A549 (cell line): Measurements from ENCODE around the gene IPPK. TPM values are rescaled to one million over a fixed set of nuclear protein-coding genes. Genes with fewer than 3 reads are reported as not detected.
A peak's percentile ranks its signal among the peaks of the same experiment; 100 is the strongest.

ENCODE experiments used
- ATAC-seq, 2 experiments: fragments of 200-7000 bp in 1 of 2; fragments of >200 bp in 1 of 2; cut with Nextera tagmentation in 1 of 2; cut with Tn5 transposase in 1 of 2; 3 replicates each; pipeline versions ENCODE4 v1.8.0 to v1.9.1; 2018 to 2020; ENCODE audit warnings: mild to moderate bottlenecking in 1 of 2, moderate library complexity in 1 of 2
- CTCF ChIA-PET: fragments of 300-600 bp; sonication (Branson Sonifier 250); formaldehyde crosslinking; extraction: SDS; loops from one replicate; lab custom pipeline; 2021; ENCODE audit warnings: antibody characterized with exemption, inconsistent platforms; lab: Yijun Ruan, JAX
- POLR2A ChIA-PET: fragments of 350-600 bp; formaldehyde crosslinking; extraction: SDS; loops from one replicate; lab custom pipeline; 2021; ENCODE audit warnings: antibody characterized with exemption, inconsistent platforms; lab: Yijun Ruan, JAX
- DNase-seq, 2 experiments: peaks; one replicate each; pipeline versions ENCODE4 v3.0.0 to v3.0.0-alpha.2; 2011 to 2016; ENCODE audit warnings: low read depth in 1 of 2, low spot score in 1 of 2
- FAIRE-seq: peaks from 2 replicates; lab custom pipeline; 2011; peaks lifted over from hg19 to GRCh38; lab: Jason Lieb, UNC
- H3K27ac ChIP-seq, 2 experiments: fragments of >200 bp; sonication (Bioruptor Twin); formaldehyde crosslinking; 3 replicates each; pipeline ENCODE4 v1.5.1; 2016 to 2017
- H3K4me1 ChIP-seq: fragments of >200 bp; sonication (Bioruptor Twin); formaldehyde crosslinking; 3 replicates; pipeline ENCODE4 v1.6.1; 2016
- H3K4me2 ChIP-seq: fragments of >200 bp; sonication (Bioruptor Twin); formaldehyde crosslinking; 3 replicates; pipeline ENCODE4 v1.6.1; 2016
- H3K4me3 ChIP-seq: fragments of >200 bp; sonication (Bioruptor Twin); formaldehyde crosslinking; 3 replicates; pipeline ENCODE4 v1.5.1; 2016
- H3K9me3 ChIP-seq: fragments of >200 bp; sonication (Bioruptor Twin); formaldehyde crosslinking; 3 replicates; pipeline ENCODE4 v1.6.1; 2016
- CBX8 ChIP-seq: fragments of 200-600 bp; sonication (generic); IDR thresholded peaks from 2 replicates; pipeline ENCODE4 v1.6.1; 2016
- CHD2 ChIP-seq: fragments of 150-350 bp; IDR thresholded peaks from 2 replicates; pipeline ENCODE4 v1.6.1; 2014; ENCODE audit warnings: low read length; ENCODE audit not compliant: partially characterized antibody
- EHMT2 ChIP-seq: fragments of 200-600 bp; sonication (generic); IDR thresholded peaks from 2 replicates; pipeline ENCODE4 v1.6.1; 2016; ENCODE audit warnings: antibody characterized with exemption, low read depth, mild to moderate bottlenecking, moderate library complexity
- ESRRA ChIP-seq: fragments of 150-350 bp; IDR thresholded peaks from 2 replicates; pipeline ENCODE4 v1.6.1; 2014; ENCODE audit warnings: mild to moderate bottlenecking, low read length, borderline replicate concordance
- FOSL2 ChIP-seq, 2 experiments: fragments of 450-650 bp in 1 of 2; fragments of >200 bp in 1 of 2; sonication (Bioruptor Twin) in 1 of 2; formaldehyde crosslinking; IDR thresholded peaks; 2 replicates each; pipeline versions ENCODE4 v1.5.0 to v1.6.1; 2016 to 2020; ENCODE audit warnings: mild to moderate bottlenecking in 1 of 2, moderate library complexity in 1 of 2
- HDAC2 ChIP-seq: fragments of 200-600 bp; sonication (generic); IDR thresholded peaks from 2 replicates; pipeline ENCODE4 v1.6.1; 2016
- HES2 ChIP-seq: fragments of >200 bp; sonication (Bioruptor Twin); formaldehyde crosslinking; IDR thresholded peaks from 2 replicates; pipeline ENCODE4 v1.6.1; 2016
- HOXB13 ChIP-seq: fragments of 250-450 bp; sonication (Bioruptor Pico); IDR thresholded peaks from 2 replicates; pipeline ENCODE4 v1.5.0; 2020; ENCODE audit warnings: low read depth, mild to moderate bottlenecking, moderate library complexity
- JUNB ChIP-seq: fragments of >200 bp; sonication (Bioruptor Twin); formaldehyde crosslinking; IDR thresholded peaks from 2 replicates; pipeline ENCODE4 v1.6.1; 2016
- KDM5A ChIP-seq: fragments of 200-600 bp; sonication (generic); IDR thresholded peaks from 2 replicates; pipeline ENCODE4 v1.6.1; 2016; ENCODE audit warnings: antibody characterized with exemption, mild to moderate bottlenecking
- PBX3 ChIP-seq: IDR thresholded peaks from 2 replicates; pipeline ENCODE4 v1.6.1; 2012
- PHF8 ChIP-seq: fragments of 200-600 bp; sonication (generic); IDR thresholded peaks from 2 replicates; pipeline ENCODE4 v1.6.1; 2016; ENCODE audit warnings: low read depth, mild to moderate bottlenecking, antibody characterized with exemption, moderate library complexity, borderline replicate concordance
- RAD21 ChIP-seq, 2 experiments: fragments of >200 bp in 1 of 2; sonication (Bioruptor Twin) in 1 of 2; formaldehyde crosslinking in 1 of 2; IDR thresholded peaks in 1 of 2; conservative IDR thresholded peaks in 1 of 2; 2 replicates in 1 of 2; 3 replicates in 1 of 2; pipeline ENCODE4 v1.6.1; 2012 to 2018; ENCODE audit warnings: inconsistent platforms in 1 of 2
- REST ChIP-seq: fragments of 200-600 bp; sonication (generic); IDR thresholded peaks from 2 replicates; pipeline ENCODE4 v1.6.1; 2016; ENCODE audit warnings: antibody characterized with exemption, mild to moderate bottlenecking, moderate library complexity
- RNF2 ChIP-seq: fragments of 200-600 bp; sonication (generic); IDR thresholded peaks from 2 replicates; pipeline ENCODE4 v1.6.1; 2016; ENCODE audit warnings: low read depth, mild to moderate bottlenecking, antibody characterized with exemption, moderate library complexity, borderline replicate concordance
- SREBF2 ChIP-seq: fragments of 450-650 bp; IDR thresholded peaks from 2 replicates; pipeline ENCODE4 v1.6.1; 2014; ENCODE audit warnings: mild to moderate bottlenecking, moderate library complexity
- TFCP2L1 ChIP-seq: fragments of 250-450 bp; sonication (Bioruptor Pico); IDR thresholded peaks from 2 replicates; pipeline ENCODE4 v1.5.0; 2021; ENCODE audit warnings: mild to moderate bottlenecking
- ZC3H11A ChIP-seq: fragments of 450-650 bp; IDR thresholded peaks from 2 replicates; pipeline ENCODE4 v1.6.1; 2014; ENCODE audit warnings: antibody characterized with exemption, mild to moderate bottlenecking
- ZFP36 ChIP-seq: fragments of 450-650 bp; IDR thresholded peaks from 2 replicates; pipeline ENCODE4 v1.6.1; 2014; ENCODE audit warnings: borderline replicate concordance; ENCODE audit not compliant: partially characterized antibody
- WGBS: methylation state at CpG from one replicate; pipeline ENCODE4 v1.1.6; 2017; ENCODE audit errors: missing lambda C conversion rate; 5-methylcytosine and 5-hydroxymethylcytosine counted together
- polyA plus RNA-seq, 4 experiments: library from polyadenylated mRNA; depleted of rRNA in 3 of 4; stranded (reverse); fragments of >200 nt; fragmentation: RNase III in 1 of 4; extraction: RNeasy Plus Mini Kit Qiagen cat#74134 plus additional on column Dnase treatment in 1 of 4; gene quantifications; 2 replicates in 3 of 4; 3 replicates in 1 of 4; pipeline ENCODE4 v1.2.3, GENCODE V29; 2011 to 2017

Gene IPPK
- polyA plus RNA-seq, 2 of the 4 experiments (the other 2 are of a cell fraction) = 12.2 to 20.0 TPM

- FAIRE-seq = no peak
- H3K9me3 ChIP-seq = no peaks in the 10 kb centered on the region
- ATAC-seq = peak; percentile 70 to 90
- ChIA-PET POLR2A (no interaction called here), CTCF (interaction anchor here (1.1 to 1.9 kb wide), 3 partner anchors 10 to 84 kb away, joined by 4 to 5 read pairs (median 5); no protein-coding TSS in a partner anchor)
- peak in 1 of 2 experiments; percentile 35 for DNase-seq
- H3K4me1 ChIP-seq = no peaks in the 10 kb centered on the region
- 63% methylated on average over 3 of the region's 3 CpGs for WGBS
- TF ChIP-seq FOSL2 (IDR thresholded peaks at IDR 0.05) (no peak), FOSL2 (CRISPR knock-in tag; IDR thresholded peaks at IDR 0.05) (peak; percentile 51; the same call in 1 of the 2 replicates), RAD21 (conservative IDR thresholded peaks at IDR 0.05 in 1 of 2, IDR thresholded peaks at IDR 0.05 in 1 of 2) (peak in 1 of 2 experiments; percentile 32; a peak in 1 of 5 replicates), RNF2 (no peak)
- H3K4me3 ChIP-seq = no peak overlapping the region
- no peak overlapping the region for H3K4me2 ChIP-seq
- no peak overlapping the region for H3K27ac ChIP-seq
Measured at GRCh38 chr9:92706218-92706940, 36.4 kb upstream of the IPPK start.

GRCh38 chr9:92704528-92704927 is 34.6 kb upstream of the IPPK start:
- FAIRE-seq = no peak
- ATAC-seq = no peak
- TF ChIP-seq CBX8 (no peak), RNF2 (no peak), PBX3 (no peak)
- ChIA-PET POLR2A (no interaction called here), CTCF (no interaction called here)
- no peak overlapping the region for H3K27ac ChIP-seq
- H3K4me1 ChIP-seq = no peaks in the 10 kb centered on the region
- H3K4me2 ChIP-seq = no peak overlapping the region
- no peak overlapping the region for H3K4me3 ChIP-seq
- 93% methylated on average over 2 of the region's 2 CpGs for WGBS
- H3K9me3 ChIP-seq = no peaks in the 10 kb centered on the region; the same call in 2 of the 3 replicates
- DNase-seq = no peak

GRCh38 chr9:92696619-92697018 is 26.7 kb upstream of the IPPK start:
- ATAC-seq (no peak), FAIRE-seq (no peak), DNase-seq (no peak)
- H3K27ac ChIP-seq = no peak overlapping the region
- H3K4me3 ChIP-seq = no peak overlapping the region
- ChIA-PET POLR2A (no interaction called here), CTCF (interaction anchor here (0.6 to 0.9 kb wide), 2 partner anchors 47 to 62 kb away, joined by 3 to 4 read pairs; no protein-coding TSS in a partner anchor)
- peaks cover 37% of the 10 kb centered on the region for H3K9me3 ChIP-seq
- H3K4me2 ChIP-seq = no peak overlapping the region
- TF ChIP-seq CHD2 = no peak
- no peak for TF ChIP-seq PBX3
- no peak for TF ChIP-seq HDAC2
- no peak for TF ChIP-seq ZC3H11A
- TF ChIP-seq ZFP36 = no peak
- TF ChIP-seq HOXB13 = no peak
- no peak for TF ChIP-seq TFCP2L1 (CRISPR knock-in tag)
- no peak for TF ChIP-seq KDM5A
- 11% methylated on average over 1 of the region's 1 CpG for WGBS
- no peaks in the 10 kb centered on the region for H3K4me1 ChIP-seq

GRCh38 chr9:92686954-92687353 is 17.0 kb upstream of the IPPK start:
- CTCF ChIA-PET = interaction anchor here (1.4 to 1.6 kb wide), 2 partner anchors 12 to 53 kb away, joined by 3 to 4 read pairs; no protein-coding TSS in a partner anchor
- Histone ChIP-seq H3K4me3 (no peak overlapping the region), H3K4me2 (no peak overlapping the region), H3K27ac (no peak overlapping the region), H3K4me1 (no peaks in the 10 kb centered on the region), H3K9me3 (peaks cover 17% of the 10 kb centered on the region)
- FAIRE-seq (no peak), DNase-seq (peak in 1 of 2 experiments; percentile 32), ATAC-seq (peak; percentile 83 to 89; a peak in 5 of 6 replicates)
- POLR2A ChIA-PET = no interaction called here
- WGBS = 25% methylated on average over 3 of the region's 3 CpGs
- TF ChIP-seq EHMT2 = no peak
- TF ChIP-seq RAD21 (conservative IDR thresholded peaks at IDR 0.05 in 1 of 2, IDR thresholded peaks at IDR 0.05 in 1 of 2) = no peak
- TF ChIP-seq REST = no peak
- no peak for TF ChIP-seq CHD2
- TF ChIP-seq PHF8 = no peak
- no peak for TF ChIP-seq JUNB
- no peak for TF ChIP-seq SREBF2
- no peak for TF ChIP-seq HES2
- no peak for TF ChIP-seq ESRRA
